ENCODE measurements around the gene AKAP6. TPM values are rescaled to one million over a fixed set of nuclear protein-coding genes. Genes with fewer than 3 reads are reported as not detected.

The AKAP6 gene
- total and polyA plus RNA-seq, 2 of the 8 experiments (the other 6 are each of a cell fraction or from before 2014, with no cell fraction given) = 0.09 to 0.89 TPM

- TF ChIP-seq, protein P1, sequence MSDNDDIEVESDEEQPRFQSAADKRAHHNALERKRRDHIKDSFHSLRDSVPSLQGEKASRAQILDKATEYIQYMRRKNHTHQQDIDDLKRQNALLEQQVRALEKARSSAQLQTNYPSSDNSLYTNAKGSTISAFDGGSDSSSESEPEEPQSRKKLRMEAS (IDR thresholded peaks at IDR 0.05) = no peak
- no peak for TF ChIP-seq NANOG (IDR thresholded peaks at IDR 0.05; ENCODE audit: insufficient read depth, low read depth, low read length, poor library complexity, severe bottlenecking)
- TF ChIP-seq TBP (IDR thresholded peaks at IDR 0.05; ENCODE audit: low read depth, low read length) = no peak
- TF ChIP-seq SIX5 (IDR thresholded peaks at IDR 0.05; ENCODE audit: low read depth, low read length) = no peak
- TF ChIP-seq MAFK (IDR thresholded peaks at IDR 0.05; ENCODE audit: low read depth, low read length) = no peak
- no peak for TF ChIP-seq POU5F1 (IDR thresholded peaks at IDR 0.05; ENCODE audit: low read depth, low read length)
- TF ChIP-seq JUND (IDR thresholded peaks at IDR 0.05; ENCODE audit: low read length) = no peak
These were observed 348.2 kb downstream of the AKAP6 start (continued) for GRCh38 chr14:32677129-32677780.
